HEK293T (cell line): Measurements from ENCODE around the gene CSNK1G3.

Experiments used
- CTCF ChIA-PET: fragments of 350-600 bp; formaldehyde crosslinking; extraction: SDS; loops from one replicate; lab custom pipeline; 2021; ENCODE audit warnings: antibody characterized with exemption, inconsistent platforms; lab: Yijun Ruan, JAX
- POLR2A ChIA-PET: fragments of 350-600 bp; formaldehyde crosslinking; extraction: SDS; loops from one replicate; lab custom pipeline; 2020; ENCODE audit warnings: antibody characterized with exemption, inconsistent platforms; lab: Yijun Ruan, JAX
- DNase-seq: peaks from one replicate; pipeline ENCODE4 v3.0.0; 2012; ENCODE audit warnings: mixed read lengths; ENCODE audit errors: extremely low spot score
- ARNT ChIP-seq: fragments of 450-650 bp; IDR thresholded peaks from 2 replicates; pipeline ENCODE4 v1.6.1; 2017; ENCODE audit warnings: mild to moderate bottlenecking
- BHLHE40 ChIP-seq: fragments of 450-650 bp; IDR thresholded peaks from 2 replicates; pipeline ENCODE4 v1.6.1; 2016; ENCODE audit warnings: mild to moderate bottlenecking, moderate library complexity, borderline replicate concordance
- CTBP1 ChIP-seq: fragments of 450-650 bp; IDR thresholded peaks from 2 replicates; pipeline ENCODE4 v1.6.1; 2016; ENCODE audit warnings: borderline replicate concordance
- ELF4 ChIP-seq: fragments of 450-650 bp; IDR thresholded peaks from 2 replicates; pipeline ENCODE4 v1.6.1; 2017; ENCODE audit warnings: antibody characterized with exemption
- FOXA1 ChIP-seq: fragments of 450-650 bp; IDR thresholded peaks from 2 replicates; pipeline ENCODE4 v1.6.1; 2016; ENCODE audit warnings: mild to moderate bottlenecking
- FOXK2 ChIP-seq: fragments of 450-650 bp; IDR thresholded peaks from 2 replicates; pipeline ENCODE4 v1.6.1; 2016; ENCODE audit warnings: mild to moderate bottlenecking
- FOXM1 ChIP-seq: fragments of 450-650 bp; IDR thresholded peaks from 2 replicates; pipeline ENCODE4 v1.6.1; 2017; ENCODE audit warnings: mild to moderate bottlenecking, borderline replicate concordance
- HDGF ChIP-seq: fragments of 450-650 bp; IDR thresholded peaks from 2 replicates; pipeline ENCODE4 v1.6.1; 2017; ENCODE audit warnings: antibody characterized with exemption, borderline replicate concordance
- L3MBTL2 ChIP-seq: fragments of 450-650 bp; conservative IDR thresholded peaks from 2 replicates; pipeline ENCODE4 v1.6.1; 2016; ENCODE audit warnings: mild to moderate bottlenecking
- LEF1 ChIP-seq: fragments of 450-650 bp; IDR thresholded peaks from 2 replicates; pipeline ENCODE4 v1.6.1; 2017; ENCODE audit warnings: mild to moderate bottlenecking, borderline replicate concordance
- NFRKB ChIP-seq: fragments of 450-650 bp; IDR thresholded peaks from 2 replicates; pipeline ENCODE4 v1.6.1; 2016; ENCODE audit warnings: mild to moderate bottlenecking, moderate library complexity
- SP1 ChIP-seq: fragments of 450-650 bp; IDR thresholded peaks from 2 replicates; pipeline ENCODE4 v1.6.1; 2017
- SUZ12 ChIP-seq: fragments of 450-650 bp; IDR thresholded peaks from 2 replicates; pipeline ENCODE4 v1.6.1; 2016; ENCODE audit warnings: mild to moderate bottlenecking
- TARDBP ChIP-seq: fragments of 450-650 bp; IDR thresholded peaks from 2 replicates; pipeline ENCODE4 v1.6.1; 2016
- ZNF384 ChIP-seq: fragments of 450-650 bp; IDR thresholded peaks from 2 replicates; pipeline ENCODE4 v1.6.1; 2016
- TF ChIP-seq, protein P1 (sequence below): fragments of 450-650 bp; IDR thresholded peaks from 2 replicates; pipeline ENCODE4 v1.6.1; 2016

The CSNK1G3 gene

GRCh38 chr5:123512611-123513461 is 859 bp downstream of the CSNK1G3 start:
- TF ChIP-seq L3MBTL2 (no peak), FOXM1 (no peak), FOXK2 (no peak), LEF1 (no peak), BHLHE40 (no peak), CTBP1 (no peak), NFRKB (no peak), SUZ12 (no peak)
- TF ChIP-seq, protein P1, sequence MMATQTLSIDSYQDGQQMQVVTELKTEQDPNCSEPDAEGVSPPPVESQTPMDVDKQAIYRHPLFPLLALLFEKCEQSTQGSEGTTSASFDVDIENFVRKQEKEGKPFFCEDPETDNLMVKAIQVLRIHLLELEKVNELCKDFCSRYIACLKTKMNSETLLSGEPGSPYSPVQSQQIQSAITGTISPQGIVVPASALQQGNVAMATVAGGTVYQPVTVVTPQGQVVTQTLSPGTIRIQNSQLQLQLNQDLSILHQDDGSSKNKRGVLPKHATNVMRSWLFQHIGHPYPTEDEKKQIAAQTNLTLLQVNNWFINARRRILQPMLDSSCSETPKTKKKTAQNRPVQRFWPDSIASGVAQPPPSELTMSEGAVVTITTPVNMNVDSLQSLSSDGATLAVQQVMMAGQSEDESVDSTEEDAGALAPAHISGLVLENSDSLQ, result no peak
- ChIA-PET POLR2A (interaction anchor here (0.9 to 3.1 kb wide), 11 partner anchors 10 to 143 kb away, joined by 3 to 41 read pairs (median 3); partner anchors contain the start of gene CEP120), CTCF (no interaction called here)
- DNase-seq, result peak; percentile 26

- ChIA-PET POLR2A (interaction anchor here (0.7 to 2.0 kb wide), 4 partner anchors 64 to 367 kb away, joined by 3 to 12 read pairs (median 4); partner anchors contain the start of gene CEP120), CTCF (interaction anchor here (0.5 to 1.2 kb wide), 3 partner anchors 31 to 96 kb away, joined by 3 to 7 read pairs (median 3); partner anchors contain the start of gene CEP120)
- DNase-seq, result no peak
- no peak for TF ChIP-seq CTBP1
- TF ChIP-seq SUZ12, result no peak
- no peak for TF ChIP-seq FOXM1
- TF ChIP-seq HDGF, result no peak
- no peak for TF ChIP-seq BHLHE40
These were observed 2.8 kb downstream of the CSNK1G3 start for GRCh38 chr5:123514615-123515355.

- ChIA-PET CTCF (no interaction called here), POLR2A (no interaction called here)
- no peak for TF ChIP-seq SP1
- TF ChIP-seq FOXK2, result no peak
- TF ChIP-seq LEF1, result no peak
- TF ChIP-seq FOXA1, result no peak
- TF ChIP-seq TARDBP, result no peak
- TF ChIP-seq, protein P1, result no peak
- TF ChIP-seq BHLHE40, result no peak
- TF ChIP-seq SUZ12, result no peak
- TF ChIP-seq NFRKB, result no peak
- TF ChIP-seq L3MBTL2, result no peak
- no peak for TF ChIP-seq ARNT
- TF ChIP-seq ELF4, result no peak
- no peak for TF ChIP-seq HDGF
- no peak for TF ChIP-seq FOXM1
- TF ChIP-seq CTBP1, result no peak
- no peak for TF ChIP-seq ZNF384
- no peak for DNase-seq
These were observed 3.9 kb downstream of the CSNK1G3 start for GRCh38 chr5:123515904-123516303.

DNA sequence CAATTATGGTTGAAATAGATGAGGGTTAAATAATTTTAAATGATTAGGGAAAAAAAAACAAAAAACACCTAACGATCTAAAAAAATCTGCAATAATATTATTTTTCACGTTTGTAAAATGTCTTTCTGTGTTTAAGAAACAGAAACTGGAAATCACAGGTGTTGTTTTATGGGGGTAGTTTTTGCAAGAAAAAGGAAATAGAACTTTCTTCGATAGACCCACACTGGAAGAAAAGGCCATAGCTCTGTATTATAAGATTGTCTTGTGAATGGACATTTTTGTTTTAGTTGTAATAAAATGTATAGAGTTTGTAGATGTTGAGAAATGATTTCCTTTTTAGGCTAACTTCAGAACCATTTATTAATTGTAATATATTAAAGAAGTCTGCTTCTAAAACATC is 5.5 kb downstream of the CSNK1G3 start:
- ChIA-PET CTCF (no interaction called here), POLR2A (interaction anchor here (1.9 kb wide), 1 partner anchor 94 kb away, joined by 6 read pairs; the partner anchor contains the start of gene CEP120)
- no peak for DNase-seq
- TF ChIP-seq TARDBP (no peak), FOXM1 (no peak), NFRKB (no peak), ZNF384 (no peak), ARNT (no peak), FOXK2 (no peak), LEF1 (no peak), HDGF (no peak), ELF4 (no peak), SP1 (no peak), FOXA1 (no peak), CTBP1 (no peak), SUZ12 (no peak)
- TF ChIP-seq, protein P1, result no peak

GRCh38 chr5:123518111-123518510 is 6.1 kb downstream of the CSNK1G3 start:
- no peak for DNase-seq
- POLR2A ChIA-PET, result interaction anchor here (1.9 kb wide), 1 partner anchor 94 kb away, joined by 6 read pairs; the partner anchor contains the start of gene CEP120
- CTCF ChIA-PET, result no interaction called here
- TF ChIP-seq ELF4 (no peak), ARNT (no peak), BHLHE40 (no peak)

GRCh38 chr5:123520677-123521247 is 8.8 kb downstream of the CSNK1G3 start:
- no peak for TF ChIP-seq BHLHE40
- TF ChIP-seq ARNT, result no peak
- no peak for TF ChIP-seq LEF1
- no peak for TF ChIP-seq TARDBP
- no peak for TF ChIP-seq FOXA1
- TF ChIP-seq SP1, result no peak
- no peak for TF ChIP-seq SUZ12
- no peak for TF ChIP-seq CTBP1
- no peak for TF ChIP-seq NFRKB
- no peak for TF ChIP-seq HDGF
- no peak for TF ChIP-seq L3MBTL2
- no peak for TF ChIP-seq ELF4
- no peak for TF ChIP-seq ZNF384
- DNase-seq, result no peak
- CTCF ChIA-PET, result no interaction called here
- POLR2A ChIA-PET, result no interaction called here
